Rectal smooth muscle tissue (tissue), 1 donor: ENCODE measurements around the gene PKNOX2.

Source experiments
- H3K27ac ChIP-seq: one replicate; pipeline ENCODE4 v1.7.0; 2013; ENCODE audit warnings: low read depth, low read length, inconsistent platforms
- H3K27me3 ChIP-seq: one replicate; pipeline ENCODE4 v1.7.0; 2013; ENCODE audit warnings: low read length; ENCODE audit not compliant: control insufficient read depth, insufficient read depth
- H3K36me3 ChIP-seq: one replicate; pipeline ENCODE4 v1.7.0; 2013; ENCODE audit warnings: low read length; ENCODE audit not compliant: control insufficient read depth, insufficient read depth
- H3K4me1 ChIP-seq: one replicate; pipeline ENCODE4 v1.7.0; 2013; ENCODE audit warnings: low read length; ENCODE audit not compliant: control insufficient read depth, insufficient read depth
- H3K4me3 ChIP-seq: one replicate; pipeline ENCODE4 v1.7.0; 2013; ENCODE audit warnings: low read length
- H3K9ac ChIP-seq: one replicate; pipeline ENCODE4 v1.7.0; 2013; ENCODE audit warnings: low read length

PKNOX2 gene

GRCh38 chr11:125379981-125380380 lies 215.4 kb downstream of the PKNOX2 start:
- no peaks in the 10 kb centered on the region for H3K27me3 ChIP-seq
- no peak overlapping the region for H3K27ac ChIP-seq
- H3K4me3 ChIP-seq, result no peak overlapping the region
- peaks cover 6% of the 10 kb centered on the region for H3K4me1 ChIP-seq
- no peaks in the 10 kb centered on the region for H3K36me3 ChIP-seq
- H3K9ac ChIP-seq, result no peak overlapping the region

DNA sequence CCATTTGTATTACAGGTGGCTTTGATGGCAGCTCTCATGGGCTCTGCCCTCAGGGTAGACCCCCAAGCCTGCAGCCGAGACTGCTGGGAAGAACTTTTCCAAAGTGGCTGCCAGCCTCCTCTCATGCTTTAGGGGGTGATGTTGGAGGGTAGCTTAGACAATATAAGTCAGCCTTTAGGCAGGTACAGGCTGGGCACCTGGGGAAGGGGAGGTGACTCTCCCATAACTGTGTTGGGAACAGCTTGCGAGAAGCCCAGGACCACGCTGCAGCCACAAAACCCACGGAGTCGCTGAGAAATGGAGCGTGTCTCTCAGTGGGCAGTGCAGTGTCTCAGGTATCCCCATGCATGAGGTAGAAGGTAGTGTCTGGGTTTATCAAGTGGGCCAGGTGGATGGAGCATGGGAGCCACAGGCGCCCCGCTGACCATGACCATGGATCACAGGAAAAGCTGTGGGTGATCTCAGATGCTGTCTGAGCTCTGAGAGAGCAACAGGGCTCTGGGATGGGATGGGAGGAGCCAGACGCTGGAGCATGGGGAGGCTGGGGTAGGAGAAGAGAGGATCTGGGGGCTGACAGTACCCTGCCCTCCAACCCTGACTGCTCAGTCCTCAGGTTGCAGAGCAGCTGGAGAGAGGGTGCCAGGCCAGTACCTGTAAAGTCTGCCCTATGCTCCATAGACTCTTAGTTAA lies 216.3 kb downstream of the PKNOX2 start:
- no peak overlapping the region for H3K4me3 ChIP-seq
- H3K27me3 ChIP-seq, result no peaks in the 10 kb centered on the region
- H3K4me1 ChIP-seq, result peaks cover 6% of the 10 kb centered on the region
- no peak overlapping the region for H3K9ac ChIP-seq
- no peak overlapping the region for H3K27ac ChIP-seq
- no peaks in the 10 kb centered on the region for H3K36me3 ChIP-seq

- Histone ChIP-seq H3K4me3 (no peak overlapping the region), H3K4me1 (peaks cover 3% of the 10 kb centered on the region), H3K9ac (no peak overlapping the region), H3K27me3 (no peaks in the 10 kb centered on the region), H3K36me3 (no peaks in the 10 kb centered on the region), H3K27ac (no peak overlapping the region)
These were observed 217.0 kb downstream of the PKNOX2 start for GRCh38 chr11:125381499-125382044.

DNA sequence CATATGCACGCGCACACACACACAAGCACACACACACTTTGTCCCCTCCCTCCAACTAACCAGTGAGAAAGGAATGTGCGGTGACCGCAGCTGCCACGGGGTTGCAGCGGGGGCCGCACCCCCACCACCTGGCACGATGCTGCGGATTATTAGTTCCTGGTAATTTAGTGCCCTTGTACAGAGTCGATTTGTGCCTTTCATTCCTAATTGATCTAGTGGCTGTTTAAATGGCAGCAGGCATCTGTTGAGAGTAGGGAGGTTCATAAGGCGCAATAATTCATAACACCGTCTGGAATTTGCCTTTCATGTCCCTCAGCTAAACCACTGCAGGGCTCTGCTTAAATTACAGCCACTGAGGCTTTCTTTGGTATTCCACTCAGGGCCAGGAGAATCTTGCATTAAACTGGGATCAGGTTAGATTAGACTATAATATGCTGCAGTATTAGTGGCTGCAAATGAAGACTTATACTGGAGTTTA lies 217.8 kb downstream of the PKNOX2 start:
- H3K36me3 ChIP-seq, result no peaks in the 10 kb centered on the region
- H3K9ac ChIP-seq, result no peak overlapping the region
- H3K4me3 ChIP-seq, result no peak overlapping the region
- H3K27me3 ChIP-seq, result no peaks in the 10 kb centered on the region
- no peaks in the 10 kb centered on the region for H3K4me1 ChIP-seq
- H3K27ac ChIP-seq, result no peak overlapping the region

GRCh38 chr11:125382822-125383221 lies 218.3 kb downstream of the PKNOX2 start:
- H3K27ac ChIP-seq, result no peak overlapping the region
- H3K9ac ChIP-seq, result no peak overlapping the region
- no peaks in the 10 kb centered on the region for H3K27me3 ChIP-seq
- no peak overlapping the region for H3K4me3 ChIP-seq
- H3K36me3 ChIP-seq, result no peaks in the 10 kb centered on the region
- no peaks in the 10 kb centered on the region for H3K4me1 ChIP-seq

DNA sequence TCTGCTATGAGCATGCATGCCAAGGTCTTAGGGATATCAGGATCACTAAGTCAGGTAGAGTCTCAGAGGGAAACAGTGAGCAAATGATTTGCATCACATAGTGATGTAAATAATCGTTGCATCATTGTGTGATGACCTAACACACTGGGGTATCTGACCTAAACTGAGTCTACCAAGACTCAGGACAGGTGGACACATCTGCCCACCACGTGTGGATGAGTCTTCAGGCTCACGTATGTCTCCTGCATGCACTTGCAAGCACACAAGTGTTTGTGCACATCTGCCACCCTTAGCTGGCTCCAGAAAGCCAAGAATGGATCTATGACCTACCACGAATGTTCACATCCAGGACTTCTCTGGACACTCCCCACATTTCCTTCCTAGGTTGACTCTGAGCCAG lies 220.3 kb downstream of the PKNOX2 start:
- no peaks in the 10 kb centered on the region for H3K4me1 ChIP-seq
- H3K9ac ChIP-seq, result no peak overlapping the region
- no peaks in the 10 kb centered on the region for H3K27me3 ChIP-seq
- H3K36me3 ChIP-seq, result no peaks in the 10 kb centered on the region
- H3K4me3 ChIP-seq, result no peak overlapping the region
- H3K27ac ChIP-seq, result no peak overlapping the region

DNA sequence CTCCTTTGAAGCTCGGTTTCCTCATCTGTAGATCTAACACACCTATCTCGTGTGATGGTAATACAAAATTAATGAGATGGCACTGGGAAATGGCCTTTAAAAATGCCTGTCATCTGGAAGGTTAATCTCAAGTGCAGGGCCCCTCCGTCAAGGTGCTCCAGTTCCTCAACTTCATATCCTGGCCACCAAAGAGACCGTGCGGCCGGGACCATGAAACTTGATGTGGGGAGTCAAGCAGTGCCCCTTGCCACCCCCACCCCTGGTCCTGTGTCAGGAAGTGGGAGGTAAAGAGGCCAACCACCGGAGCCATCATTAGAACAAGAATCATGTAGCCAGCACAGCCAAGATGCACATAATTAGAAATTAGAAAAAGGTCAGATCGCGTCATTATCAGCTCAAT lies 223.3 kb downstream of the PKNOX2 start:
- Histone ChIP-seq H3K27me3 (no peaks in the 10 kb centered on the region), H3K36me3 (no peaks in the 10 kb centered on the region), H3K4me1 (no peaks in the 10 kb centered on the region), H3K4me3 (no peak overlapping the region), H3K27ac (no peak overlapping the region), H3K9ac (no peak overlapping the region)

GRCh38 chr11:125388611-125389010 lies 224.1 kb downstream of the PKNOX2 start:
- Histone ChIP-seq H3K36me3 (no peaks in the 10 kb centered on the region), H3K4me1 (no peaks in the 10 kb centered on the region), H3K4me3 (no peak overlapping the region), H3K27ac (no peak overlapping the region), H3K9ac (no peak overlapping the region), H3K27me3 (no peaks in the 10 kb centered on the region)

GRCh38 chr11:125389339-125390166 lies 225.0 kb downstream of the PKNOX2 start:
- no peaks in the 10 kb centered on the region for H3K36me3 ChIP-seq
- no peak overlapping the region for H3K4me3 ChIP-seq
- H3K4me1 ChIP-seq, result no peaks in the 10 kb centered on the region
- no peak overlapping the region for H3K27ac ChIP-seq
- H3K9ac ChIP-seq, result no peak overlapping the region
- no peaks in the 10 kb centered on the region for H3K27me3 ChIP-seq

- Histone ChIP-seq H3K9ac (no peak overlapping the region), H3K27ac (peak overlapping the region; percentile 11), H3K4me3 (no peak overlapping the region), H3K36me3 (no peaks in the 10 kb centered on the region), H3K27me3 (no peaks in the 10 kb centered on the region), H3K4me1 (no peaks in the 10 kb centered on the region)
These were observed 226.4 kb downstream of the PKNOX2 start for GRCh38 chr11:125390946-125391345.

GRCh38 chr11:125393331-125393730 lies 228.8 kb downstream of the PKNOX2 start:
- H3K36me3 ChIP-seq, result peaks cover 2% of the 10 kb centered on the region
- H3K4me1 ChIP-seq, result no peaks in the 10 kb centered on the region
- H3K27me3 ChIP-seq, result no peaks in the 10 kb centered on the region
- H3K4me3 ChIP-seq, result no peak overlapping the region
- no peak overlapping the region for H3K27ac ChIP-seq
- H3K9ac ChIP-seq, result no peak overlapping the region

DNA sequence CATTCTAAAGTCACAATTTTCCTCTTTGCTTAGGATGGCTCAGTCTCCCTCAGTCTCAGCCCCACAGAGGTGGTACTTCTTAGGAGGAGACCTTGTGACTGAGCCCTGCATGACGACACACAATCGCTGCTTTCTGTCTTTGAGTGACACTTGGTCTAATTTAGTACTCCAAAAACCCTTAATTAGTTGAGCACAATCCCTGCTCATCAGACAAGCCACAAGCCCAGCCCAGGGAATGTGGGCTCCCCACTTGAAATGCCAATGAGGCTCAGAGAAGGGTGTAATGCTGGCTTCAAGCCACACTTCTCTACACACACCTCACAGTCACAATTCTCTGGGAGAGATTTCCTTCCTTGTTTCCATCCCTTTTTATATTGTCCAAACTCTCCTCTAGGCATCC lies 229.7 kb downstream of the PKNOX2 start:
- no peak overlapping the region for H3K27ac ChIP-seq
- H3K4me1 ChIP-seq, result no peaks in the 10 kb centered on the region
- peaks cover 2% of the 10 kb centered on the region for H3K36me3 ChIP-seq
- H3K9ac ChIP-seq, result no peak overlapping the region
- no peak overlapping the region for H3K4me3 ChIP-seq
- no peaks in the 10 kb centered on the region for H3K27me3 ChIP-seq
